GM19452 (cell line): Measurements from ENCODE around the gene PRPSAP2.
"Not testable (repeated sequence)": the region's sequence is repeated elsewhere in the genome, so short reads cannot be mapped to it uniquely, and the experiment has no call there.

ENCODE experiments used
- ATAC-seq: cut with Tn5 transposase; IDR thresholded peaks from one replicate; pipeline ENCODE4 v1.9.1; 2021; ENCODE audit not compliant: unreplicated experiment

The PRPSAP2 gene

GRCh38 chr17:18888766-18889290 is 30.9 kb downstream of the PRPSAP2 start:
- ATAC-seq, result no peak

- ATAC-seq, result no peak
These were observed 31.7 kb downstream of the PRPSAP2 start for GRCh38 chr17:18889658-18890057.

DNA sequence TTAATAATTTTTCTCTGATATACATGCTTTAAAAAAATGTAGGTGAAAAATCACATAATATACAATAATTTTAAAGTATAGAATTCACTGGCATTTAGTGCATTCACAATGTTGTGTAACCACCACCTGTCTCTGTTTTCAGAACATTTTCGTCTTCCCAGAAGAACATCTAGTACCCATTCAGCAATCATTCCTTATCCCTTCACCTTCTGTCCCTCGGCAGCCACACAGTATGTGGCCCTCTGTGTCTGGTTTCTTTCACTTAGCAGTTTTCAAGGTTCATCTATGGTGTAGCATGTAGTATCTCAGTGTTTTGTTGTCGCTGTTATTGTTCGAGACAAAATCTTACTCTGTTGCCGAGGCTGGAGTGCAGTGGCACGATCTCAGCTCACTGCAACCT is 33.6 kb downstream of the PRPSAP2 start:
- no peak for ATAC-seq

GRCh38 chr17:18896146-18896545 is 38.2 kb downstream of the PRPSAP2 start:
- ATAC-seq, result no peak

- no peak for ATAC-seq
These were observed 39.0 kb downstream of the PRPSAP2 start for GRCh38 chr17:18896947-18897346.

GRCh38 chr17:18904482-18904881 is 46.6 kb downstream of the PRPSAP2 start:
- no peak for ATAC-seq

- no peak for ATAC-seq
These were observed 47.3 kb downstream of the PRPSAP2 start for GRCh38 chr17:18905226-18905625.

GRCh38 chr17:18910326-18910725 is 52.4 kb downstream of the PRPSAP2 start:
- ATAC-seq, result no peak

GRCh38 chr17:18910881-18911280 is 53.0 kb downstream of the PRPSAP2 start:
- no peak for ATAC-seq

DNA sequence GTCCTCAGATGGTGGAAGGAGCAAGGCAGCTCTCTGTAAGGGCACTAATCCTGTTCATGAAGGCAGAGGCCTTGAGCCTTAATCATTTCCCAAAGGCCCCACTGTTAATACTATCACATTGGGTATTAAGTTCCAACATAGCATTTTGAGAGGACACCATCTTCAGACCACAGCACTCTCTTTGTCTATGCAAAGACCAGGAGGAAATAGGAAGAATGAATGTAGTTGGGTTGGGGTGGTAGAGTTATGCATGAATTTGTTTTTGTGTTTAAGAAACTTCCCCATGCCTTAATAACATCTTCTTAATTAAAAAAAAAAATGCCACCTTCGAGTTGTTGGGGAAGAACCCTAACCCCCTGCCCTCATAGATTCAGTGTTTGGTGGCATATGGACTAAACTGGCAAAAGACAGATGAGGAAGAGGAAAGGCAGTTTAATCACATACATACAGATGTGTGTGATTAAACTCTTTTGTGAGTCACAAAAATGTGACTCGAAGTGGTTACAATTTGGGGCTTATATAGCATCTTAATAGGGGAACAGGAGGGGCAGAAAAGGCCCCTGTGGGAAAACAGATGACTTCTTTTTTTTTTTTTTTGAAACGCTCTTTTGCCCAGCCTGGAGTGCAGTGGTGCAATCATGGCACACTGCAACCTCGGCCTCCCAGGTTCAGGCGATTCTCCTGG is 59.0 kb downstream of the PRPSAP2 start:
- ATAC-seq, result no peak

DNA sequence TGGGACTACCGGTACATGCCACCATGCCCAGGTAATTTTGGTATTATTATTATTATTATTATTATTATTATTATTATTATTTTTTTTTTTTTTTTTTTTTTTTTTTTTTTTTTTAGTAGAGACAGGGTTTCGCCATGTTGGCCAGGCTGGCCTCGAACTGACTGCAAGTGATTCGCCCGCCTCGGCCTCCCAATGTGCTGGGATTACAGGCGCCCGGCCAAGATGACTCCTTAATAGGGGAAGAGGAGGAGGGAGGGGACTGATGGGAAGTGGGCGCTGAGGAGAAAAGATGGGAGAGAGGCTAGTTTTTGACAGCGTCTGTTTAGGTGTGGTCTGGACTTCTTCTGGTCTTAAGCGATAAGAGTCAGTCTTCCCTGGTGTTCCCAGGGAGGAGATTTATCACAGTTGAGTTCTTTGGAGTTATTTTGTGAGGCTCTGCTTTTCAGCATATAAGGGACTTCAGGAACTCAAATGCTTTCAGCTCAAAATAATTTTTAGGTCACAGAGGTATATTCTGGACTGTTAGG is 59.6 kb downstream of the PRPSAP2 start:
- no peak for ATAC-seq

DNA sequence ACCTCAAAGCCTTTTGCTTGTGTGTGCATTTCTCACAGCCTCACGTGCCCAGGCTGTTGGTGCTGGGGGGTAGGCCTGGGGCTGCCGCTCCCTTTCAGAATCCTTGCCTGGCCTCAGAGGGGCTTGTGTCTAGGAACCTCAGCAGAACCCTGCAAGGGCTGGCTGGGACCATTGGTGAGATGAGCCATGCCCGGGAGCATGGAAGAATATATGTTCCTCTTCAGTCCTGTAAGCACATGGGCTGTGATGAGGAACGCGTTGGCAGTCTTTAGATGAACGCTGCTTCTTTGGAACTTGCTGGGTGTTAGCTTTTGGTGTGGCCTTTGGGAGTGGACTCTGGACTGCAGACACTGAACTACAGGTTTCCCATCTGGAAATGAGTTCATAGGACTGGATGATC is 62.0 kb downstream of the PRPSAP2 start:
- ATAC-seq, result no peak

- ATAC-seq, result peak; percentile 48
These were observed 63.0 kb downstream of the PRPSAP2 start for GRCh38 chr17:18920911-18921441.

DNA sequence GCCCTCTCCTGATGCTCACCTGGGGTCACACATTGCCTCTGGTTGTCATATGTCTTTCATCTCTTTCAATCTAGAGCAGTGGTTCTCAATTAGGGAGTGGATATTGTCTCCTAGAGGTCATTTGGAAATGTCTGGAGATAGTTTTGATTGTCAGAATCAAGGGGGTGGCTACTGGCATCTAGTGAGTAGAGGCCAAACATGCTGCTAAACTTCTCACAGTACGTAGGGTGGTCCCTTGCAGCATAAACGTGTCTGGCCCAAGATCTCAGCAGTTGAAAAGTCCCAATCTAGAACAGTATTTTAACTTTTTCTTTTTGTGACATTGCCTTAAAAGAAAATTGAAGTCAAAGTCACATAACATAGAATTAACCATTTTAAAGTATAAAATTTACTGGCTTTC is 63.6 kb downstream of the PRPSAP2 start:
- no peak for ATAC-seq

DNA sequence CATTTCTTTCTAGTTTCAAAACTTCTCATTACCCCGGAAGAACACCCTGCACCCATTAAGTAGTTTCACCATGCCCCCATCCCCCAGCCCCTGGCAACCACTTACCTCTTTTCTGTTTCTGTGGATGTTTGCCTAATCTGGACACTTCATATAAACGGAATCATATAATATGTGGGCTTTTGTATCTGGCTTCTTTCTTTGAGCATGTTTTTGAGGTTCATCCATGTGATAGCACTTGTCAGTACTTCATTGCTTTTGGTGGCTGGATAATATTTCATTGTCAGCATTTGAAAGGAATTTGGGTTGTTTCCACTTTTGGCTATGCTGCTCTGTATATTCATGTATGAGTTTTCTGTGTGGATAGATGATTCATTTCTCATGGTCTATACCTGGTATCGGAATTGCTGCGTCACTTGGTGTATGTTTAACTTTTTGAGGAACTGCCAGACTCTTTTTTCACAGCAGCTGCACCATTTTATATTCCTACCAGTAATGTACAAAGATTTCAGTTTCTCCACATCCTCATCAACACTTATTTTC is 64.1 kb downstream of the PRPSAP2 start:
- ATAC-seq, result peak; percentile 67

DNA sequence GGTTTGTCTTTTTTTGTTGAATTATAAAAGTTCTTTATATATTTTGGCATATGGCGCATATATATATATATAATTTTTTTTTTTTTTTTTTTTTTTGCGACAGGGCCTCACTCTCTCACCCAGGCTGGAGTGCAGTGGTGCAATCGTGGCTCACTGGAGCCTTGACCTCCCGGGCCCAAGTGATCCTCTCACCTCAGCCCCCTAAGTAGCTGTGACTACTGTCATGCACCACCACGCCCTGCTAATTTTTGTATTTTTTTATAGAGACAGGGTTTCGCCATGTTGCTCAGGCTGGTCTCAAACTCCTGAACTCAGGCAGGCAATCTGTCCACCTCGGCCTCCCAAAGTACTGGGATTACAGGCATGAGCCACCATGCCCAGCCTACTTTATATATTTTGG is 64.7 kb downstream of the PRPSAP2 start:
- ATAC-seq, result not testable (repeated sequence)

DNA sequence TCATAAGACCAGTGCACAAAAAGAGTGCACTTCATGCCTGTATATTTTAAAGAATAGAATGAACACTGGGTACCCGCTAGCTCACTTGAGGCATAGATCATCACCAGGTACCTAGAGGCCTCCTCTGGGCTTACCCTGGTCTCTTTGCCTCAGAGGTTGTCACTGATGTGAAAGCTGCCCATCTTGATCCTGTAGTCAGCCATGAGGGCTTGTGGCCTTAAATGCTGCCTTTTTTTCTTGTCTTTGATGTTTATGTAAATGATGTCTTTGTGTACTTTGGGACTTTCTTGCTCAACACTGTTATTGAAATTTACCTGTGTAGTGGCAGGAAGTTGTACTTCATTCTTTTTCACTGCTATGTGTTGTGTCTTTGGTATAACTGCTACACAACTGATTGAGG is 67.3 kb downstream of the PRPSAP2 start:
- no peak for ATAC-seq

DNA sequence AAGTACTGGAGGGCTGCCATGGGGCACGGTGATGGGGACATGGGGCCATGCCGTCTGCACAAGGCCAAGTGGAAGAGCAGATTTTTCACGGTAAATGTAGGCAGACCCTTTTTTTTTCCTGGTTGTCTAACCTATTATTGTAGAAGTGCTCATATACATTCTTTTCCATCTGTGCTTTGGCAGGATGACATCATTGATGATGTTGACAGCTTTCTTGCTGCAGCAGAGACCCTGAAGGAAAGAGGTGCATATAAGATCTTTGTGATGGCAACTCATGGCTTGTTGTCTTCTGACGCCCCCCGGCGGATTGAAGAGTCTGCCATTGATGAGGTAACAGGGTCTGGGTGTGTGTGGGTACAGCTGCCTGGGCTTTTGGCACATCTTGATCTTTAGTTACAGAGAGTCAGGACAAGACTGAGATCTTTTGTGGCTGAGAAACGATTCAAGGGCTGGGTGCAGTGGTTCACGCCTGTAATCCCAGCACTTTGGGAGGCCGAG is 70.7 kb downstream of the PRPSAP2 start:
- ATAC-seq, result no peak

GRCh38 chr17:18932360-18933055 is 74.6 kb downstream of the PRPSAP2 start:
- ATAC-seq, result no peak

- no peak for ATAC-seq
These were observed 75.4 kb downstream of the PRPSAP2 start for GRCh38 chr17:18933102-18934058.
